Brain pericyte (primary cell): ENCODE results near the gene ARL15.
"Not testable (repeated sequence)": the region's sequence is repeated elsewhere in the genome, so short reads cannot be mapped to it uniquely, and the experiment has no call there.

Source experiments
- DNase-seq: peaks from one replicate; pipeline ENCODE4 v3.0.0-alpha.2; 2012; ENCODE audit warnings: low read depth, low spot score

Gene ARL15

GRCh38 chr5:54093861-54094260 is 216.5 kb downstream of the ARL15 start:
- DNase-seq = no peak

DNA sequence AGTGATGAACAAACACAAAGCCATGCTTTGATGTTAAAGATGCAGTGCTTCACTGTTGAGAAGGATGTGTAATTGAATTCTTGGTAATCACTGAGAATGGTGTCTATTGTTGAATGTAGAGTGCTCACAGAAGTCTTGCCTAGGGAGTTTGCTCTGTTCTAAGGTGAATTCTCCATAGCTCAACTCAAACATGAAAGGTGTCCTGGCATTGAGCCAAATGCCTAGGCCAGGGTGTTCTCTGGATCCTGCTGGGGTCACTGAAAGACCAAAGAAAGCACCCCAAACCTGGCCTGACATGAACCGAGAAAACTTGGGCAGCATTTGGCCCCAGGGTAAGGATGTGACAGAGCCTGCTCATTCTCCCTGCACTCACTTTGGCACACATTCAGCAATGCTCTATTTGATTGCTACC is 217.3 kb downstream of the ARL15 start:
- DNase-seq = no peak

DNA sequence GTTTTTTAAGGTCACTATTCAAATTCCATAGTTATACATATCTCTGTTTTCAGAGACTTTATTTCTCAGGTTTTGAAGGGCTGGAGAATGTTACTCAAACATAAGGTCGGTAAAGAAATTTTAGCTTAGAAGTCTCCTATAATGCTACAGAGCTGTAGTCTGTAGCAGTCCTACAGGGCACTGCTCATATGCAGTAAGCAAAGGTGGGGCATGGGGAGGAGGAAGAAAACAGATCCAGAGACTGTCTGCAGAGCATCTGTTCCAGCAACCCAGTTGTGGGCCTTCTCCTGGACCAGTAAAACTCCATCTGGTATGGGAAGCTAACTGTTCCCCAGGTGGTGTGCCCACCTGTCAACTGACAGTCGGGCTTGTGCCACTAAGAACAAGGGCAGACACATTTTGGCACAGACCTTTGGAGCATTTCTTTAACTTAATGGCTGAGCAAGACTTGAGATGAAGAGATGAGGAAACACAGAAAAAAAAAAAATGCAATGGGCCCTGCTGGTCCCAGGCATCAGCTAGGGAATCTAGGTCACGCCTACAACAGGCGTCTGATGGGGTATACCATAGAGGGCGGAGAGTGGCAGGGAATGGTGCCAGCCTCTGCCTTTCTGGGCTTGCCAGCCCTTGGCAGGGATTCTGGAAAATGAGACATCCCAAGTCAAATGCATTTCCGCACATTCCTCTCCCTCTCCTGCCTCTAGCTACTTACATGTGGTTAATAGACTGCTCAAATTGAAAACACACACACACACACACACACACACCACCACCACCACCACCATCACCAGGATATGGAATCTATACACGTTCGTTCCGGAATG is 218.9 kb downstream of the ARL15 start:
- DNase-seq = no peak

DNA sequence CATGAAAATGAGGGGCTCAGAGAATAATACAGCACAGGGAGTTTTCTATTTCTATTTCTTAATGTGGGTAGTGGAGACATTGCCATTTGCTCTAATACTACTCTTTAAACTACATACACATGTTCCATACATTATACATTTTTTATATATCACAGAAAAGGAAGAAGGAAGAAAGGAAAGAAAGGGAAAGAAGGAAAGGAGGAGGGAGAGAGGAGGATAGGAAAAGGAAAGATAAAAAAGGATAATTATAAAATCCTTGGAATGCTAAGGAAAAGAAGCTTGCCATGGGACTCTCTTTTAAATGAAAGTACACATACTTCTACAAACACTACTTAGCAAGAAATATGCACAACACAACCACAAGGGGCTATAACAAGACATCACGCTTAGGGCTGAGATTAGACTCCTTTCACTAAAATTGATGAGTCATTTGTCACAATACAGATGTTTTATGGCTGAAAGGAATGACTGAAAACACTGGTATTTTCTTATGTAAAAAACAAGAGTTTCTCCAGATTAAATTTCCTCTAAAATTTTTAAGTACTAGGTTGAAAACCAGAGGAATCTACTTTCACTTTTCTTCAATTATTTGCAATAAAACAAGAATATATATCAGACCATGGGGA is 219.8 kb downstream of the ARL15 start:
- peak; percentile 22 for DNase-seq

DNA sequence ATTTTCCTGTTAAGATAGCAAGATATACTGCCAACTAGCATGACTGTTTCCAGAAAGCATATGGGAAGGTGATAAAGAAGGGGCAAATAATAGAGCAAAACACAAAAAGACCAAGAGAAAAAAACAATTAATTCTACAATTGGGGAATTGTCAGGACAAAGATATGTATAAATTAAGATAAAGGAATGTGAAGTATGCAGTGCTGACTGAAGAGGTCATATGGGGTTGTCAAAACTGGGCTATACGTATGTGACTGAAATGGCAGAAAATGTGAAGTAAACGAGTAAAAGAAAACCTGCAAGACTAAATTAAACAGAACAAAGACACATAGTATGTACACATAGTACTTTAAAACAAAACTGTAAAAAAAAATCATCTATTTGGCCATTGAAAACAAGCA is 222.3 kb downstream of the ARL15 start:
- no peak for DNase-seq

GRCh38 chr5:54087436-54087835 is 222.9 kb downstream of the ARL15 start:
- DNase-seq = no peak

- no peak for DNase-seq
Measured at GRCh38 chr5:54086191-54086590, 224.2 kb downstream of the ARL15 start.

DNA sequence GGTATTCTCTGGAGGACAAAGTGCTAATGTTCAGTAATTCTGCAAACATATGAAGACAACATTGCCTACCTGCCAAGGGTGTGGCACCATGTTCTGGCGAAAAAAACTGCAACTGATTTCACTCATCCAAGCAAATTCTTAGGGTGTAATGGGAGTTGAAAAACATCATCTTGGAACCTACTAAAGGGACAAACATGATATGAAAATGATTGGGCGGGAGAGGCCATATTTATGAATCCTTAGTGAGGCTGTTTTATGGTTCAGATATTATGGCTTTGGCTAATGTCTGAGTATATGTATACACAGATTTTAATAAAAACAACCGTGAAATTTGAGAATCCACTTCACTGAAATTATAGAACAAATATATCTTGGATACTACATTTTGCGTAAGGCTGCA is 225.7 kb downstream of the ARL15 start:
- no peak for DNase-seq

GRCh38 chr5:54083851-54084250 is 226.5 kb downstream of the ARL15 start:
- no peak for DNase-seq

- DNase-seq = no peak
Measured at GRCh38 chr5:54083245-54083644, 227.1 kb downstream of the ARL15 start.

GRCh38 chr5:54081415-54081814 is 229.0 kb downstream of the ARL15 start:
- DNase-seq = no peak

DNA sequence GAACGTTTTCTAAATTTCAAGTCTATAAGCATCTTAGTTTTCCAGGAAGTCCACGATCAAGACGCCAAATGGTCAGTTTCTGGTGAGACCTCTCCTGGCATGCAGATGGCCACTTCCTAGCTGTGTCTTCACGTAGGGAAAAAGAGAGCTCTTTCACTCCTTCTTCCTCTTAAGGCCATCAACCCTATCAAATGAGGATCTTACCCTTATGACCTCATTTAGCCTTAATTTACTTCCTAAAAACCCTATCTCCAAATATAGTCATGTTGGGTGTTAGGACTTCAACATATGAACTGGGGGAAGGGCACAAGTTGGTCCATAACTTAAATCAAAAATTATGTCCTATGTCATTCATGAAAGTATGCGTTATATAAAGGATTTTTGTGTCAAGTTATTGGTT is 229.5 kb downstream of the ARL15 start:
- DNase-seq = no peak

- no peak for DNase-seq
Measured at GRCh38 chr5:54073735-54074134, 236.6 kb downstream of the ARL15 start.

DNA sequence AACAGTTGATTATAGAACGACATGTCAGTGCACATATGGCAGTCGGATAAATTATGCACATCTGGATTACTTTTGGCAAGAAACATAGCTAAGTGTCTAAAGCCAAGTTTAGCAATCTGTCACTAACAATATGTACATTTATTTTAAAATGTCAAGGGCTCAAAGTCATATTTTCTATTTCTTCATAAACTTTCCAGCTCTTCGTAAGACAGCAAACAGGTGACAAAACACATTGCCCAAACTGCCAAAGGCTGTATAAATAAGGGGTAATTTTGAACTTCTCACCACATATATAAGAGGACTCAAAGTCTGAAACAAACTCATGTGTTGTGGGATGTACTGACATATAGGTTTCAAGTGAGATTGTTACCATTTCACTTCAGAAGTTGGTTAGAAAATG is 237.2 kb downstream of the ARL15 start:
- no peak for DNase-seq

GRCh38 chr5:54066433-54066832 is 243.9 kb downstream of the ARL15 start:
- no peak for DNase-seq

DNA sequence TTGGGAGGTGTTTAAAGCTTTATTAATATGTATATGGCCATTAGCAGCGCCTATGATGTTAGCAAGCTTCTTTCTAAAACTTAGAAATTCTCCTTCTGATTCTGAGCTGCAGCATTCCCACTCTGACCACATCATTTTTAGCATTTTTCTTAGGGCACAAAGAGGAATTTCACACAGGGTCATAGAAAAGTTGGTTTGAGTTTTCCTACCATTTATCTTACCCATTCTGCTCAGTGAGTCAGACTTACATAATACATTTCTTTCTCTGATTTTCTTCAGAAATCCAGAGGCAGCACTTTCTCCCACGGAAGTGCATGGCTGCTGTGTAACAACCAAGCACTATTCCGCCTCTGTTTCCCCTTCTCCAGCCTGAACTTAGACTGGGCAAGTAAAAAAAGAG is 246.6 kb downstream of the ARL15 start:
- no peak for DNase-seq

DNA sequence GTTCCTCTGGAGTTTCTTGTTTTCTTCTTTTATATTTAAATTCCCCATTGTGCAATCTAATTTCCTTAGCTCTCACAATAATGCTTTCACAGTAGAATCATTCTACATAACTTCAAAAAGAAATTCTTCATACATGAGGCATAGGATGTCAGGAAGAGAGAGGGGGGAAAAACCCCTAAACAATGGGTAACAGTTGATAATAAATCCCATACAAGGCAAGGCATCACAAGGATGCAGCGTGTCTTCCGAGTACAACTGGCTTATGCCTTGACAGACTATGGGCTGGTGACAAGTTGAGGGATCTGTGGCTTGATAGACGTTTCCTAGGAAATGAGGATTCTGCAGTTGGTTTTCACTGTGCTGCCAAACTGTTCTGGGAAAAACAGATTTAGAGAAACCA is 247.4 kb downstream of the ARL15 start:
- no peak for DNase-seq

DNA sequence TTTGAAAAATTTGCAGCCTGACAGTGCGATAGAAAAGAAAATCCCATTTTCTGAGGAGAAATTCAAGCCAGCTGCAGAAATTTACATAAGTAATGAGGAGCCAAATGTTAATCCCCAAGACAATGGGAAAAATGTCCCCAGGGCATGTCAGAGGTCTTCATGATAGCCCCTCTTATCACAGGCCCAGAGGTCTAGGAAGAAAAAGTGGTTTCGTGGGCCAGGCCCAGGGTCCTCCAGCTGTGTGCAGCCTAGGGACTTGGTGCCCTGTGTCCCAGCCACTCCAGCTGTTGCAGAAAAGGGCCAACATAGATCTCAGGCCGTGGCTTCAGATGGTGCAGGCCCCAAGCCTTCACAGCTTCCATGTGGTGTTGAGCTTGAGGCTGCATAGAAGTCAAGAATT is 249.5 kb downstream of the ARL15 start:
- not testable (repeated sequence) for DNase-seq

GRCh38 chr5:54049963-54050362 is 260.4 kb downstream of the ARL15 start:
- no peak for DNase-seq

DNA sequence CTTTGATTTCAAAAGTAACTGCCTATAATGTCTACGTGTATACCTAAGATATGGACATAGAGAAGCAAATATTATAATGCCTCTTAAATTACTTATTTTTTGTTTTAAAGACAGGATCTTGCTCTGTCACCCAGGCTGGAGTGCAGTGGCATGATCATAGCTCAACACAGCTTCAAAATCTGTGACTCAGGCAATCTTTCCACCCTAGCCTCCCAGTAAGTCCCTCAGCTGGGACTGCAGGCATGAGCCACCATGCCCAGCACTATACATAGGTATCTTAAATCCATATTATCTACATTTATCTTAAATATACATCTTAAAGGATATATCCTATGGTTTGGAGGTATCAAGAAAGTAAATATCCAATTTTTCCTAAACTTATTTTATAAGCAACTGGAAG is 261.2 kb downstream of the ARL15 start:
- no peak for DNase-seq

DNA sequence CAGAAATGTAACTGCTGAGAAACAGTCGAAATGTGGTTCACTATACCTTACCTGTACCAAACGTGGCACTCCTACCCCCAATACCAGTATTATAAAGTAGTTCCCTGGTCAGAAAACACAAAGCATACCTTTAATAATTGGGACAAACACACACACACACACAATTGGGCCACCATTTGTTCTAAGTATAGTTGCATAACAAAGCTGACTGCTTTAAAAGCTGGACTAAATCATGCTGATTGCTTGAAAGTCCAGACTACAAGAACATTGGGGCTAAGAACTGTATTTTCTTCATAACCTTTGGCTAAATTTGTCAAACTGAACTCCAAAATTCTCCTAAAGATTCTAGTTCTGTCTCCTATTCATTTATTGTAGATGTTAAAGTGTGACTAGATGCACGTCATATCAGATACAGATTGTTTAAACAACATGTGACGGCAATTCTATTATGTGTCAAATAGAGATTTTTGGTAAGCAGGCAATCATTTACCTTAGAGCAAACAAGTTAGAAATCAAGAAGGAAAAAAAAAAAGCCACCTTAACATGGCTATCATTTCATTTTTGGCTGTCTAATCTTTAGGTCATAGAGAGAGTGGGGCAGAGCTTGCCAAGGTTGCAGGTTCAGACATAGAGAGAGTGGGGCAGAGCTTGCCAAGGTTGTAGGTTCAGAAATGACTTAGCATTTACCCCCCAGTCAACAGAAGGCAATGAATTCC is 265.1 kb downstream of the ARL15 start:
- DNase-seq = no peak

DNA sequence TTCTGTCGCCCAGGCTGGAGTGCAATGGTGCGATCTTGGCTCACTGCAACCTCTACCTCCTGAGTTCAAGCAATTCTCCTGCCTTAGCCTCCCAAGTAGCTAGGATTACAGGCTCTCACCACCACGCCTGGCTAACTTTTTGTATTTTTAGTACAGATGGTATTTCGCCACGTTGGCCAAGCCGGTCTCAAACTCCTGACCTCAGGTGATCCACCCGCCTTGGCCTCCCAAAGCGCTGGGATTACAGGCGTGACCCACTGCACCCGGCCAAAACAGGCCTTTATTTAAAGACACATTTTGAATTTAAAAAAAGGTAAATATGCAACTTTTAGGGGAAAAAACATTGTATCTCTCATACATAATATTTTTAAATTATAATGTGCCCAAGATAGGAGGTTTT is 266.1 kb downstream of the ARL15 start:
- not testable (repeated sequence) for DNase-seq

DNA sequence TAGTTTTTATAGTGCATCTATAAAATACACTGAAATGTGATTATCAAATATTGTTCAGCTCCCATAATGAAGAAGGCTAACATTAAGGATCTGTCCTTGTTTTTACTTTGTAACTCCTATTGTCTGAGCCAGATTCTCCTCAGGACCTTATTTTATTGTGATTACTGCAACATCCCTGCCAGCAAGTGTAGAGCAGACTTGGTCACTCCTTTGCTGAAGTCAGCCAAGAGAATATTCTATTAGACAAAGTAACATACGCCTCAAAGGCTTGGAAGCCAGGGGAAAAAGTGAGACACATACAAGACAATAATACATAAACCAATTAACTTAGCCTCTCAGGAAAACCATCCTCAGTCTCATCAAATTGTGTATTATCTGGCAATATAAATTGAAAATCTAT is 269.6 kb downstream of the ARL15 start:
- no peak for DNase-seq
